GM10266 (cell line): ENCODE measurements around the gene ANAPC5.
"Not testable (repeated sequence)": the region's sequence is repeated elsewhere in the genome, so short reads cannot be mapped to it uniquely, and the experiment has no call there.

ENCODE experiments used
- DNase-seq: peaks from one replicate; pipeline ENCODE4 v3.0.0; 2012; ENCODE audit errors: extremely low spot score
- TF ChIP-seq, protein P1 (sequence below): IDR thresholded peaks from 2 replicates; pipeline ENCODE4 v1.5.1; 2012; ENCODE audit warnings: mild to moderate bottlenecking, low read depth; ENCODE audit not compliant: control insufficient read depth, insufficient read depth; ENCODE audit errors: missing control alignments

The ANAPC5 gene

DNA sequence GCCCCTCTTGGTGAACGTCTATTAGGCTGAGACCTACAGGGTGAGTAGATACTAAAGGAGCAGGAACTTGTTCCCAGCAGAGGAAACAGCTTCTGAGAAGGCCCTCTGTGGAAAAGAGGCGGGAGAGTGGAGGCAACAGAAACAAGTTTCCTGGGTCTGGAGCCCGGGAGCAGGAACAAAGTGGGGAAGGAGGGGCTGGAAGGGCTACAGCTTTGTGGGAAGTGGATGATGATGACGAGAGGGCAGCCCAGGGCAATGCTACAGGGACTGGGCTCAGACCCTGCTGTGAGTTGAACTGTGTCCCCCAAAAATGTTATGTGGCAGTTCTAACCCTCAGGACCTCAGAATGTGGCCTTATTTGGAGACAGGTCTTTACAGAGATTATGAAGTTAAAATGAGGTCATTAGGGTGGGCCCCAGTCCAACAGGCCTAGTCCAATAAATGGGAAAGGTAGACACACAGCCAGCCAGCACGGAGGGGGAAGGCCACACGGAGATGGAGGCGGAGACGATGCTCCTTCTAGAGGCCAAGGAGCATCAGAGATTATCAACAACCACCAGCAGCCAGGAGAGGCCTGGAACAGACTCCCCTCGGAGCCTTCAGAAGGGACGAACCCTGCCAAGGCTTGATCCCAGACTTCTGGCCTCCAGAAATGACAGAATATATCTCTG is 70.0 kb downstream of the ANAPC5 start:
- TF ChIP-seq, protein P1, sequence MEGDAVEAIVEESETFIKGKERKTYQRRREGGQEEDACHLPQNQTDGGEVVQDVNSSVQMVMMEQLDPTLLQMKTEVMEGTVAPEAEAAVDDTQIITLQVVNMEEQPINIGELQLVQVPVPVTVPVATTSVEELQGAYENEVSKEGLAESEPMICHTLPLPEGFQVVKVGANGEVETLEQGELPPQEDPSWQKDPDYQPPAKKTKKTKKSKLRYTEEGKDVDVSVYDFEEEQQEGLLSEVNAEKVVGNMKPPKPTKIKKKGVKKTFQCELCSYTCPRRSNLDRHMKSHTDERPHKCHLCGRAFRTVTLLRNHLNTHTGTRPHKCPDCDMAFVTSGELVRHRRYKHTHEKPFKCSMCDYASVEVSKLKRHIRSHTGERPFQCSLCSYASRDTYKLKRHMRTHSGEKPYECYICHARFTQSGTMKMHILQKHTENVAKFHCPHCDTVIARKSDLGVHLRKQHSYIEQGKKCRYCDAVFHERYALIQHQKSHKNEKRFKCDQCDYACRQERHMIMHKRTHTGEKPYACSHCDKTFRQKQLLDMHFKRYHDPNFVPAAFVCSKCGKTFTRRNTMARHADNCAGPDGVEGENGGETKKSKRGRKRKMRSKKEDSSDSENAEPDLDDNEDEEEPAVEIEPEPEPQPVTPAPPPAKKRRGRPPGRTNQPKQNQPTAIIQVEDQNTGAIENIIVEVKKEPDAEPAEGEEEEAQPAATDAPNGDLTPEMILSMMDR = no peak
- DNase-seq = no peak

DNA sequence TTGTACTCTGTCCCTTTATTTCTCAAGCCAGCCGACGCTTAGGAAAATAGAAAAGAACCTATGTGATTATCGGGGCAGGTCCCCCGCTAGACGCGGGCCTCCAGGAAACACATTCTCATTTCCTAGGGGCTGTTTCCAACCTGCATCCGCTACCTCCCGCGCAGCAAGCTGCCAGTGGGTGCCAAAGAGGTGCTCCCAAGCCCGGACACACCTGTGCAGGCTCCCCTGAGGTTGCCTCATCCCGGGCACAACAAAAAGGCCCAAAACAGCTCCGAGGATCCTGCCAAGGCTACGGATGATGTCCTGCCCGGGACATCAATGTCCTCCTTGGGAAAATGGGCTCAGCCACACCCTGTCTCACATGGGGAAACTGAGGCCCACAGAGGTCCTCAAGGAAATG is 71.1 kb downstream of the ANAPC5 start:
- DNase-seq = not testable (repeated sequence)

DNA sequence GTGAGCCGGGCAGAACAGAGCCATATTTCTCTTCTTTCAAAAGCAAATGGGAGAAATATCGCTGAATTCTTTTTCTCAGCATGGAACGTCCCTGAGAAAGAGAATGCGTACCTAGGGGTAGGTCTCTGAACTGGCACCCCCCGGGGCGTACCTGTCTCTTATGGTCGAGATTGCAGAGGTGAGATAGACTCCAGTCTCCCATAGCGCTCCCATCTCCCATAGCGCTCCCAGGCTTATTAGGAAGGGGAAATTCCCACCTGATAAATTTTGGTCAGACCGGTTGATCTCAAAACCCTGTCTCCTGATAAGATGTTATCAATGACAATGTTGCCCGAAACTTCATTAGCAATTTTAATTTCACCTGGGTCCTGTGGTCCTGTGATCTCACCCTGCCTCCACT is 71.7 kb downstream of the ANAPC5 start:
- DNase-seq = not testable (repeated sequence)

DNA sequence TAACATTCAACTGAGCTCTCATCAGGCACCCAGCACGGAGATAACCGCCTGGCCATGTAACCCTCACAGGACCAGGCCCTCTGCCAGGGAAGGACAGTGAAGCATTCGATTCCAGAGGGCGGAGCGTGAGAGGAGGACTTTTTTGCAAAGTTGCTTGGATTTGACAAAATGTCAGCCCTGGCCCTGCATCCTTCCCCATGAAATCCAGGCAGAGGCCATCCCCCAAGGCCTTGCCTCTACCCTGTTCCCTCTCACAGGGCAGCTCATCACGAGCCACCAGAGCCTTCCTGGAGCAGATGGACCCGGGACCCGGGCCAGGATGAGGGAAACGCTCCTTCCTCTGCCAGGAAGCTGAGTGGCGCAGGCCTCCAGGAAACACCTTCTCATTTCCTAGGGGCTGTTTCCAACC is 72.7 kb downstream of the ANAPC5 start:
- DNase-seq = no peak

DNA sequence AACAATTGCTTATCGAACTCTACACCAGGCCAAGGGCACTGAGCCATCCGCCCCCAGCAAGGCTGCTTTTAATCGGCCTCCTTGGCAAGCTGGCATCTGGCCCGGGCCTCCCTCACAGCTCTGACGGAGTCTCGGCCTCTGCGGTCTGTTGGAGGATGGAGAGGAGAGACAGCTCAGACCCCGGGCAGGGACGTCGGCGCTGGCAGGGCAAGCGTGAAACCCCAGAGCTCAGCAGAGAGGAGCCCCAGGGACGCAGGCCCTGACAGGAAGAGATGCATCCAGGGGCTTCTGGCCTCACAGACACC is 73.2 kb downstream of the ANAPC5 start:
- TF ChIP-seq, protein P1 = no peak
- DNase-seq = no peak

More for the DNA sequence above, 72.7 kb downstream of the ANAPC5 start:
- TF ChIP-seq, protein P1 = no peak

DNA sequence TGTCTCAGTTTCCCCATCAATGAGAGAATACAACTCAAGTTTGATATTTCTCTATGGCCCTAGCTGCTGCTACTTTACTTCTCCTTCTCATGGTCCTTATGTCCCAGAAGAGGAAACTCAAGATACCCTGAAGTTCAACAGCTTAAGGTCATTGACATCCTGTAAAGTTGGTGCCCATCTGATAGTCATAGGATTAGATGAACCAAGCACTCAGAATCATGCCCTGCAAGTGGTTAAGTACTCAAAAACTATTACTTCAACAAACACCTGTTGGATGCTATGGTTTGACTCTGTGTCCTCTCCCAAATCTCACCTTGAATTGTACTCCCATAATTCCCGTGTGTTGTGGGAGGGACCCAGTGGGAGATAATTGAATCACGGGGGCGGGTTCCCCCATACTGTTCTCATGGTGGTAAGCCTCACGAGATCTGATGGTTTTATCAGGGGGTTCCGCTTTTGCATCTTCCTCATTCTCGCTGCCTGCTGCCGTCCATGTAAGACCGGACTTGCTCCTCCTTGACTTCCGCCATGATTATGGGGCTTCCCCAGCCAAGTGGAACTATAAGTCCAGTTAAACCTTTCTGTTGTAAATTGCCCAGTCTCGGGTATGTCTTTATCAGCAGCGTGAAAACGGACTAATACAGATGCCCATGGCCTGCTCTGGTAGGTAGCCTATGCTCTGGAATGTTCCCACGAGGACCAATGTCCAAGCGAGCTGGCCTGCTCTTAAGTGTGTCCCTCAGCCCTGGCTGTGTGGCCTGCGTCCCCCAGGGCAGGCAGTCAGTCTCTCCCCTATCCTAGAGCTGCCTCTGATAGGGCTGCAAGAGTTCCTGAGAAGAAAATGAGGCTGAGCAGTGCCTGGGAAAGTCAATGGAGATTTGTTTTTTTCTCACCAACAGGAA is 73.8 kb downstream of the ANAPC5 start:
- TF ChIP-seq, protein P1 = no peak
- no peak for DNase-seq

DNA sequence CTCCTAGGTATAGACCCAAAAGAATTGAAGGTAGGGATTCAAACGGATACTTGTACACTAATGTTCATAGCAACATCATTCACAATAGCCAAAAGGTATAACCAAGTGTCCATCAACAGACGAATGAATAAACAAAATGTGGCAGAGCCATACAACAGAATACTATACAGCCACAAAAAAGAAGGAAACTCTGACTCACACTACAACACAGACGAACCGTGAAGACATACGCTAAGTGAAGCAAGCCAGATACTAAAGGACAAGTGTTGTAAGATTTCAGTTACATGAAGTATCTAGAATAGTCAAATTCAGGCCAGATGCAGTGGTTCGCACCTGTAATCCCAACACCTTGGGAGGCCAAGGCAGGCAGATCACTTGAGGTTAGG is 74.8 kb downstream of the ANAPC5 start:
- DNase-seq = no peak
- TF ChIP-seq, protein P1 = no peak

DNA sequence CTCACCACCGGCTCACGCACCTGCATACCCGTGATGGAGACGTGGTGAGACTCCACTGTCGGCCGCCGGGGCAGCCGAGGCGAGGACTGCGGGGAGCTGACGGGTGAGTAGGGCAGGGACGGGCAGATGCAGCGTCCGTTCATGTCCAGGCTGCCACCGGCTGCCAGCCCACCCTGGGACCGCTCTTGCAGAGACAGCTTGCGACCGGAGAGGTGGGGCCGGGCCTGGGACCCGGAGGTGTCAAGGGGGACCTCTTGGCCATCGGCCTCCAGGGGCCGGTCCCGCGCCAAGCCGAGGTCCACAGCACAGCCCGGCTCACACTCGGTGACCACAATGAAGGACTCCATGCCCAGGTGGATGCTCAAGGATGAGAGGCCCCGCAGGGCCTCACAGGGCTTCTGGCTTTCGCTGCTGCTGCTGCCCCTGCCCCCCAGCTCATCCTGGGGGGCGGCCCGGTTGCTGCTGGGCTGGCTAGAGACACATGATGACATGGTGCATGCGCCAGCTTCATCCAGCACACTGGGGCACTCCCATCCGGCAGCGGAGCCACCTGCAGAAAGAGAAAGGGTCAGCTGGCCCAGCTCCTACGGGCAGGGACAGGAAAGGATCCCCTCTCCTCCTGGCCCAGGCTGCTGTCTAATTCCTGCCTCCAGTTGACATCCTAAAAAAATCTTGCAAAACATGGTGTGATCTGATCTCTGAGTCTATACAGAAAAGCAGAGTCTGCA is 78.0 kb downstream of the ANAPC5 start:
- DNase-seq = no peak
- TF ChIP-seq, protein P1 = no peak
